Measurements from ENCODE around the gene CREB5.

CREB5 gene

GRCh38 chr7:28747854-28748253 lies 335.5 kb downstream of the CREB5 start:
- no peak for DNase-seq (ENCODE audit: low spot score)

GRCh38 chr7:28748346-28748745 lies 336.0 kb downstream of the CREB5 start:
- no peak for DNase-seq (ENCODE audit: low spot score)

DNA sequence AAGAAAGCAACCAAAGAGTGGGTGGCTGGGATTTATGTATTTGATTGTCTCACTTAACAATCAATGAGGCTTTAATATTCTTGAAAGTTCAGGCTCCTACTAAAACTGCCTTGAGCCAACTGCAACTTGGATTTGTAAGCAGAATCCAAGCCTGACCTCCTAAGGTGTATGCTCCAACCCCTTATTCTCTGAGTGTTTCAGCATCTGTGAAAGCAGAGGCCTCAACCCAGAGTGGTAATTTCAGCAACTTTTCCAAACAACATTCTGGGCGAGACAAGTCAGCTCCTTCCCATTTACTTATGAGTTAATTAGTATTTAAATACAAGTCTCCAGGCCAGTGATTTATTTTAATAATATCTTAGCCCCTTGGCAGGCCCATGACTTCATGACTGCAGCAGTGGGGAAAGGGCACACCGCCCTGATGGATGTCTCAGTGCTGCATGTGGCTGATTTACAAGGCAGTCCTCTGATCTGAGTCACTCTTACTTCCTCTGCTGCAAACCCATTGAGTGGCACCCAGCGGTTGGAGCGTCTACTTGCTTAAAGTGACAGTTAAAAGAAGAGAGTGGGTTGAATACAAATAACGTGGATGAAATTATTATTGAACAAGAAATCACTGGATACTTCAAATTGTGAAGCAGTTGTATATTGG lies 336.7 kb downstream of the CREB5 start:
- peak; percentile 65 for DNase-seq (ENCODE audit: low spot score)

DNA sequence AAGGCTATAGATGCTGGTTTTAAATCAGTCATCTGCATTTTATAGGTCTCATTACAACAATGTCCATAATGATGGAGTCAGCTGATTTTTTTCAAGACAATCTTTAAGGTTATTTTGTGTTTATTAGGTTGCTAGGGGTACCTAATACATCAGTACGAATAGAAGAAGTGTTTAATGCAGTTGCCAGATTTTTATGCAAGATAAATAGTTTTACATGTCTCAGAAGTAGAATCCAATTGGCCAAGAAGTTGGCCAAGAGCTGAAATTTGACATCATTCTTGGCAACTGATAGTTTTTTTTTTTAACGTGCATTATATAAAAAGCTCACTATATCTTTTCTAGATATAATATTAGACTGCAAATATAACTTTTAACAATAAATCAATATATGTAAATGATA lies 337.3 kb downstream of the CREB5 start:
- no peak for DNase-seq (ENCODE audit: low spot score)

DNA sequence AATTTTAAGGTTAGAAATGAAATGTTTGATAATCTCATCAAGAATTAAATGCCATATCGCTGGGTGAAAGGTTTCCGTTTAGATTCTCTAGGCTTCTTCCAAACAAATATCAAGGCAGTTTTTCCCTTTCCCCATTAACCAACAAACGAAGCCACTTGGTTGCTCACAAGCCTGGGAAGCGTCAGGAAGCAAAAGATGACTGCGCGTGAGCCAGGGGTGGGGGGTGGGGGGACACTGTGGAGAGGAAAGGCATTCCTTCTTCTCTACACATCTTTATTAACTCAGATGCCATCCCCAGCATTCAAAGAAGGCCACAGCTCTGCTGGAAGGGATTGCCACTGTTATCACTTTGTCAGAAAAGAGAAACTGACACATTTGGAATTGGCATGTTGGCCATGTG lies 338.7 kb downstream of the CREB5 start:
- no peak for DNase-seq (ENCODE audit: low spot score)

- DNase-seq (ENCODE audit: low spot score), result no peak
These were observed 341.3 kb downstream of the CREB5 start for GRCh38 chr7:28753613-28754012.

- peak; percentile 63 for DNase-seq (ENCODE audit: low spot score)
These were observed 341.7 kb downstream of the CREB5 start for GRCh38 chr7:28754027-28754426.

GRCh38 chr7:28754447-28754846 lies 342.1 kb downstream of the CREB5 start:
- DNase-seq (ENCODE audit: low spot score), result no peak

DNA sequence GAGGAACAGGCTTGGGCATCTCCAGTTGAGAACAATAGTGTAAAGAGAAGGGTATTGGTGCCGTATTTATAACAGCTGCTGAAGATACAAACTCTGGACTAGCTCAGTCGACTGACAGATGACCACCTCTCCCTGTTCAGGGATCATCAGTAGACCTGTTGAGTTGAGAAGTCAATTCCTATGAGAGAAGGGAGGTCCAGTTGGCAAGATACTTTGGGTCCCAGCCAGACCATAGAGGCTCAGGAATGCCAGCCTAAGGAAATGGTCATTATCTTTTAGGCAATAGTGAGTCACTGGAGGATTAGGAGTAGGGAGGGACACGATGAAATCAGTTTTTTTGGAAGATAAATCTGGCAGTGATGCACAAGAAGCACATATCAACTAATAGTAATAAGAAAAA lies 342.9 kb downstream of the CREB5 start:
- DNase-seq (ENCODE audit: low spot score), result peak; percentile 76

GRCh38 chr7:28758186-28758585 lies 345.9 kb downstream of the CREB5 start:
- no peak for DNase-seq (ENCODE audit: low spot score)

- DNase-seq (ENCODE audit: low spot score), result no peak
These were observed 347.2 kb downstream of the CREB5 start for GRCh38 chr7:28759475-28759971.

DNA sequence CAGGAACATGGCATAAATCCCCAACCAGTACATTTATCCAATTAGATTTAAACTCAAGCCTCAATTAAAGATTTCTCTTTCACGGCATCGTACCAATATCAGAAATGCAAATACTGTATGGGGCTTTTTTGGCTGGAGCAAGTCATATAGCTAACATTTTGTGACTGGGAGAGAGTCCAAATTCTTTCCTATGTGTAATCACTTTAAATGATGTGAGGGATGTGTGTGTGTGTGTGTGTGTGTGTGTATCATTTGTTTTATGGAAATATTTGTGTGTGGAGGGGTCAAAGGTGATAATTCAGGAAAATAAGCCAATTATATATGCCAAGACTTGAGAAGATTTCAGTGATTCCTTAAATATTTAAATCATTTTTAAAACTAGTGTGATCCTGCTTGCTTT lies 349.2 kb downstream of the CREB5 start:
- DNase-seq (ENCODE audit: low spot score), result no peak

DNA sequence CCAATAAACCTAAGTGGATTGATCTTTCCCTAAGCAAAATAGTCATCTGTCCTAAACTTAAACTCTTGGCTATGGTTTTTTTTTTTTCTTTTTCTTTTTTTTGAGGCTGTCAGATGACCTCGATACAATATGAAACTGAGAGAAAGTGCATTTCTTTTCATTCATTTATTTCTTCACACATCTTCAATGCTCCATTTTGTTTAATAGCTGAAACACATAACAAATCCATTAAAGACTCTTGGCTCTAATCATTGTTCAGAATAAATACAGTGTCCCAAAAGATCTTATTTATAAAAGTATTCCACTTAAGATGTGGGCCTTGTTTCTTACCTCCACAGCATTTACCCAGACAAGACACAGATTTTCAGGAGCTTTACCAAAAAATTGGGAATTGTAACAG lies 350.3 kb downstream of the CREB5 start:
- no peak for DNase-seq (ENCODE audit: low spot score)

GRCh38 chr7:28766359-28766758 lies 354.0 kb downstream of the CREB5 start:
- no peak for DNase-seq (ENCODE audit: low spot score)

- peak; percentile 62 for DNase-seq (ENCODE audit: low spot score)
These were observed 355.0 kb downstream of the CREB5 start for GRCh38 chr7:28767356-28767755.

DNA sequence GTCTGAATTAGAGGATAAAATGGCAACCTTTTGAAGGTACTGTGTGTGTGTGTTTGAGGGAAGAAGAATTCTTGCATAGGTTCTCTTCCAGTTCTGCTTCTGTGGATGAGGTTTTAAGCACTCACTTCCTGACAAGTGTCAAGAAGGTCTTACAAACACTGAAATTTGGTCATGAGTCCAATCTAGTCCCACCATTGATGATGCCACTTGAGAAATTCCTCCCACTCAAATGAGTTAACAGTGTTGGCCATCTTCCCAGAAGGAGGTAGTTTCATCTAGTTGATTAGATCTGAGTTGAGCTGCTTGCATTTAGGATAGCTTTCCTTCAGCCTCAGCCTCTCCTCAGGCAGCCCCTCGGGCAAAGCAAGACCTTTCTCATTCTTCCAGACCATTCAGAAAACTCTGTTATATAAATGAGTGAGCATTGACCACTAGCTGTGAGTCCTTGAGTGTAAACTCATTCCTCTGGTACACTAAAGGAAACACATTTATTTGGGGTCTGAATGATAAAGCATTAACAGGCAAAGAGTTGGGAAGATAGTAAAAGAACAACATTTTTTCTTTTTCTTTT lies 356.3 kb downstream of the CREB5 start:
- DNase-seq (ENCODE audit: low spot score), result peak; percentile 21

GRCh38 chr7:28771906-28772622 lies 359.7 kb downstream of the CREB5 start:
- no peak for DNase-seq (ENCODE audit: low spot score)

- no peak for DNase-seq (ENCODE audit: low spot score)
These were observed 361.3 kb downstream of the CREB5 start for GRCh38 chr7:28773423-28774145.

GRCh38 chr7:28774261-28774988 lies 362.1 kb downstream of the CREB5 start:
- DNase-seq (ENCODE audit: low spot score), result no peak

DNA sequence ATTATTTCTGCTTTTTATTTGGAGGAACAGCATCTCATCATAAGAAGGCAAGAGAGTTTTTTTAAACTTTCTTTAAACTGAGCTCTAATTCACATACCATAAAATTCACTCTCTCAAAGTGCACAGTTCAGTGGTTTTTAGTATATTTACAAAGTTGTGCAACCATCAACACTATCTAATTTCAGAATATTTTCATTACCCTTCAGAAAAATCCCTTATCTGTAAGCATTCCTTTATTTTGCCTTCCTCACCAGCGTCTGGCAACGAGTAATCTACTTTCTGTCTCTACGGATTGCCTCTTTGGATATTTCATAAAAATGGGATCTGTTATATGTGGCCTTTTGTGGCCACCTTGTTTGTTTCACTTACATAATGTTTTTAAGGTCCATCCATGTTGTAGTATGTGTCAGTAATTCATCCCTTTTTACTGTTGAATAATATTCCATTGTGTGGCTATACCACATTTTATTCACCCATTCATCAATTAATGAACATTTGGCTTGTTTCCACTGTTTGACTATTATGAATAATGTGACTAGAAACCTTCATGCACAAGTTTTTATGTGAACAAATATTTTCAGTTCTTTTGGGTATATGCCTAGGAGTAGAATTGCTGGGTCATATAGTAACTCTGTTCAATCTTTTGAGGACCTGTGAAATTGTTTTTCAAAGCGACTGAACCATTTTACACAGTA lies 364.3 kb downstream of the CREB5 start:
- no peak for DNase-seq (ENCODE audit: low spot score)

DNA sequence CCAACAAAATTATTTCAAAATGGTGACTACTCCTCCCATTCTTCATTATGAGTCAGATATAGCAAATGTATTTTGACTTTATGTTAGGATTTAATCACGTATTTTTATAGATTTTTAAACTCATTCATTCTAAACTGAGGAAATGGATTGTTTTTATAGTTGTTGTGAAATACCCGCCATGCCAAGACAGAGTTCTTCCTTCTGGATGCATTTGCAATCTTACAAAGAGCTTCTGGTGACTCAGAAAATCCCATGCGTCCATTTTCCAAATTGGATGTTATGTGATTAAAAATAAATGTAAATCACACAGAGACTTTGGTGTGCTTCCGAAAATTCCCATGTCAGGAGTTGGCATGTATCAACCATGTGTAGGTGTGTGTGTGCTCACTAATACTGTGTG lies 366.5 kb downstream of the CREB5 start:
- no peak for DNase-seq (ENCODE audit: low spot score)

Measured in AG20443 (cell line).